Neural progenitor cell (in vitro differentiated cells): Measurements from ENCODE around the gene C12orf56.

Experiments
- CTCF ChIP-seq: fragments of 200-600 bp; sonication (generic); IDR thresholded peaks from 2 replicates; pipeline ENCODE4 v1.5.1; 2017; ENCODE audit warnings: antibody characterized with exemption, mild to moderate bottlenecking
- EZH2 ChIP-seq: fragments of 200-600 bp; sonication (generic); IDR thresholded peaks from 2 replicates; pipeline ENCODE4 v1.6.1; 2017; ENCODE audit warnings: antibody characterized with exemption, mild to moderate bottlenecking, moderate library complexity
- EZH2phosphoT487 ChIP-seq: fragments of 200-600 bp; sonication (generic); IDR thresholded peaks from 2 replicates; pipeline ENCODE4 v1.6.1; 2017; ENCODE audit warnings: antibody characterized with exemption

- TF ChIP-seq CTCF (no peak), EZH2 (no peak), EZH2phosphoT487 (no peak)
These were observed 13.3 kb upstream of the C12orf56 start, which contains the start of gene XPOT for GRCh38 chr12:64403707-64404469.
